ENCODE results near the gene ADGRB3.
"Not testable (repeated sequence)": the region's sequence is repeated elsewhere in the genome, so short reads cannot be mapped to it uniquely, and the experiment has no call there.

The ADGRB3 gene

DNA sequence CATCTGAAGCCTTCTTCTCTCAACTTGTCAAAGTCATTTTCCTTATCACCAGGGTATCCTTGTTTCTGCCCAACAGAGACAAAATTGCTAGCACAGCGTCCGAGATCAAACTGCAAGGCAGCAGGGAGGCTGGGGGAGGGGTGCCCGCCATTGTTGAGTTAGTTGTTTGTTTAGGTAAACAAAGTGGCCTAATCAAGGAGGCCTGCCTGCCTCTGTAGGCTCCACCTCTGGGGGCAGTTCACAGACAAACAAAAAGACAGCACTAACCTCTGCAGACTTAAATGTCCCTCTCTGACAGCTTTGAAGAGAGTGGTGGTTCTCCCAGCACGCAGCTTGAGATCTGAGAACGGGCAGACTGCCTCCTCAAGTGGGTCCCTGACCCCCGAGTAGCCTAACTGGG lies 155.0 kb downstream of the ADGRB3 start:
- not testable (repeated sequence) for DNase-seq (ENCODE audit: low read depth in 2 of 2)

GRCh38 chr6:68814976-68815375 lies 179.9 kb downstream of the ADGRB3 start:
- DNase-seq (ENCODE audit: low read depth in 2 of 2) = not testable (repeated sequence)

GRCh38 chr6:68826501-68826900 lies 191.4 kb downstream of the ADGRB3 start:
- DNase-seq (ENCODE audit: low read depth in 2 of 2) = no peak

DNA sequence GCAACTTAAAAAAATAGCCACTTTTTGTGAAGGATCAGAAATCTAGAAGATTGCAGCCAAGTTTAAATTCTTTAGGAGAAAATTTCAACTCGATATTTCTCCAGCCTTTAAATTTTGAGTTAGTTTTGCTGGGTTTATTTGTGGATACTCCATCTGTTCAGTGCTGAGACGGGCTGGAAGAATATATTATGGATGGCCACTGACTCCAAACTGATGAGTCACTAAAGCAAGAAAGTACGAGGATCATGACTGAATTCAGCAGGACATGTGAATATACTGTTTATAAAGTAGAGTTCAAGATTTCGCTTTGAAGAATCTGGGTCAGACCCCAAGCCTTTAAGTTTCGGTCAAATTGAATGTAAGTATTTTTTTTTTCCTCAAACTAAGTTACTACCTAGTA lies 199.5 kb downstream of the ADGRB3 start:
- no peak for DNase-seq (ENCODE audit: low read depth in 2 of 2)

- DNase-seq (ENCODE audit: low read depth in 2 of 2) = no peak
Measured at GRCh38 chr6:68838571-68838970, 203.5 kb downstream of the ADGRB3 start.

DNA sequence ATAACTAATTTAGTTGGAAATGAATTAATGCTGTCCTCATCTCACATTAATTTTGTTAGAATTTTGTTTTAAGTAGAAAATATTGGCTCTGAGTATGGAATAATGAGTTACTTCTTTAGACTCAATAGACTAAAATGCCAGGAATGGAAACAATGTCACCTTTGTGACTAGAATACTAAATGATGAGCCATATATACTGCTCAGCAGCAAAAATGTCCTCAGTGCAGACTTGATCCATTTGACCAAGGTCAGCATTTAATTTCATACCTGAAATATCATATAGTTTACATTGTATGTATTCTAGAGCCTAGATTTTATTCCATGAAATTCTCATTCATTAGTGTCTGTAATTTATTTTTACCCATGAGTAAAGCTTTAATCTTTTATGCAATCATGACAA lies 217.7 kb downstream of the ADGRB3 start:
- DNase-seq (ENCODE audit: low read depth in 2 of 2) = no peak

DNA sequence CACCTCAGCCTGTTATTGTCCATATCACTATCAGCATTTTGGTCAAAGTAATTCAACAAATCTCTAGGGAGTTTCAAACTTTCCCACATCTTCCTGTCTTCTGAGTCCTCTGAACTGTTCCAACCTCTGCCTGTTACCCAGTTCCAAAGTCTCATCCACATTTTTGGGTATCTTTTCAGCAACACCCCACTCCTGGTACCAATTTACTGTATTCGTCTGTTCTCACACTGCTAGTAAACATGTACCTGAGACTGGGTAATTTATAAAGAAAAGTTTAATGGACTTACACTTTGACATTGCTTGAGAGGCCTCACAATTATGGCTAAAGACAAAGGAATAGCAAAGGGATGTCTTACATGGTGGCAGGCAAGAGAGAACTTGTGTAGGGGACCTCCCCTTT lies 224.2 kb downstream of the ADGRB3 start:
- no peak for DNase-seq (ENCODE audit: low read depth in 2 of 2)

DNA sequence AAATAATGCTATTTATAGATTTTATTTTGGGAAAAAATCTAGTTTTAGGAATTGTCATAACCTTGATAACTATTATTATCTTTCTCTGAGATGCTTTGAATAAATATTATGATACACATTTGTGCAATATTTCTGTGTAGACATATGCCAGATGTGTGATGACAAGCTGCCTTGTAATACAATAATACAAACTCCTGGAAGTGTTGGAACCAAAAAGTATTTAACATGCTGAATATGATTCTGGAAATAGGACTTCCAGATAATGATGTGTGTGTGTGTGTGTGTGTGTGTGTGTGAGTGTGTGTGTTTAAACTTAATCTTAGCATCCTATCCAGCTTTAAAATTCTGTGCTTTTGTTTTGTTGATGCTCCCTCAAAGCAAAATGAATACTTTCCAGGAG lies 233.6 kb downstream of the ADGRB3 start:
- DNase-seq (ENCODE audit: low read depth in 2 of 2) = no peak

DNA sequence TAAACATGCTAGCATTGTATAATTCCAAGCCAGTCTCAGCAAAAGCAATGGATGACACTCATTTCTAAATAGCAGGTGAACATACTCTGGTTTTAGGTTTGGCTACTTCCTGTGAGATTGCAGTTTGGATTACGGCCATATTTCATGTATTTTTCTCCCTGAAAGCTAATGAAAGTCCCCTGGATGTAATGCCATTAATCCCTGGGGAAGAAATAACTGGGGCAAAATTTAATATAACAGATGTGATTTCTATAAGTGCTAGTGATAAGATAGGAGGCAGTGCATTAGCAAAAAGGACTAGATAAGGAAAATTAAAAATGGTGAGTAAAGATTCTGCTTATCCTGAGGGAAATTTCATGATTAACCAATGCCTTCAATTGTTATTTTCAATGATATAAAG lies 238.2 kb downstream of the ADGRB3 start:
- DNase-seq (ENCODE audit: low read depth in 2 of 2) = no peak

DNA sequence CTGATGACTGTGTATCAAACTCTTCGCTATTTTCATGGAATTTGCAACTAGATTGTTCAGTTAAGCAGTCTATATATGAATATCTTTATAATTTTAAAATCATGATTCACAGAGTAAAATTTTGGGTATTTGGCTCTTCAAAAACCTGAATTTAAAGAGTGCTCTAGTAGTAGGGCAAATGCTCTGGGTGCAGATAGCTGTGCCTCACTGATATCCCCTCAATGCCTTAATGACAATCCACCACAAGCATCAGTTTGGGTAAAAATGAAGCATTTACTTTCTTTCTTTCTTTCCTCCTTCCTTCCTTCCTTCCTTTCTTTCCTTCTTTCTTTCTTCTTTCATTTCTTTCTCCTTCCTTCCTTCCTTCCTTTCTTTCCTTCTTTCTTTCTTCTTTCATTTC lies 239.7 kb downstream of the ADGRB3 start:
- no peak for DNase-seq (ENCODE audit: low read depth in 2 of 2)

- no peak for DNase-seq (ENCODE audit: low read depth in 2 of 2)
Measured at GRCh38 chr6:68875403-68875802, 240.3 kb downstream of the ADGRB3 start.

DNA sequence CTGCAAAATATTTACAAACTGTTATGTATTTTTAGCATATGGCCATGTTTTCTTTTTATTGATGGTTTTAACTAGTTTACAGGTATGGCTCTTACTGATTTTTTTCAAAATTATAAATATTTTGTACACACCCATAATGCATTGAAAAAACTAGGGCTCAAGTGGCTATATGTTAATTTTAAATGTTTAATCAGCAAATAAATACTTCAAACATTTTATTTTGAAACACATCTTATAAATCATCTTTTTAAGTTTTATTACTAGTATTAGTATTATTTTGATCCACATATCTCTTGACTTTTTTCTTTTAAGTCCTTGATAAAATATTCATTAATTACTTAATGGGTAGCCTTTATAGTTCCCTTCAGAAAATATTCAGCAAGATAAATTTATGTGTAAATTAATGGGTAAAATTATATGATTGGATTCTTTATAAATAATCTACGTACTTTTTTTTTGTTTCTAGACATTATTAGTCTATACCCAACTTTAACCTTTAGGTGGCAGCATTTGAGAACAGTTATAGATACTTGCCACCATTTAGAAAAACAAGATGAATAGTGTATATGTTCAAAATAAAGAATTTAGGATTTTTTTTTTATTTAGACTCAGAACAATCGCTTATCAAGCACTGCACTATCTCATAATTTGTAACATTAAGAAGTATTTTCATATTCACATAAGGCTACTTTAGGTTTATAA lies 241.9 kb downstream of the ADGRB3 start:
- no peak for DNase-seq (ENCODE audit: low read depth in 2 of 2)

GRCh38 chr6:68880050-68880813 lies 245.2 kb downstream of the ADGRB3 start:
- DNase-seq (ENCODE audit: low read depth in 2 of 2) = no peak

DNA sequence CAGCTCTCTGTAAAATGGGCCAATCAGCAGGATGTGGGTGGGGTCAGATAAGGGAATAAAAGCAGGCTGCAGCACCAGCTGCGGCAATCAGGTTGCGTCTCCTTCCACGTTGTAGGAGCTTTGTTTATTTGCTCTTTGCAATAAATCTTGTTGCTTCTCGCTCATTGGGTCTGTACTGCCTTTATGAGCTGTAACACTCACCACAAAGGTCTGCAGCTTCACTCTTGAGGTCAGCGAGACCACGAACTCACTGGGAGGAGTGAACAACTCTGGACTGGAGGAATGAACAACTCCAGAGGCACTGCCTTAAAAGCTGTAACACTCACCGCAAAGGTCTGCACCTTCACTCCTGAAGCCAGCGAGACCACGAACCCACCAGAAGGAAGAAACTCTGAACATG lies 248.2 kb downstream of the ADGRB3 start:
- not testable (repeated sequence) for DNase-seq (ENCODE audit: low read depth in 2 of 2)

DNA sequence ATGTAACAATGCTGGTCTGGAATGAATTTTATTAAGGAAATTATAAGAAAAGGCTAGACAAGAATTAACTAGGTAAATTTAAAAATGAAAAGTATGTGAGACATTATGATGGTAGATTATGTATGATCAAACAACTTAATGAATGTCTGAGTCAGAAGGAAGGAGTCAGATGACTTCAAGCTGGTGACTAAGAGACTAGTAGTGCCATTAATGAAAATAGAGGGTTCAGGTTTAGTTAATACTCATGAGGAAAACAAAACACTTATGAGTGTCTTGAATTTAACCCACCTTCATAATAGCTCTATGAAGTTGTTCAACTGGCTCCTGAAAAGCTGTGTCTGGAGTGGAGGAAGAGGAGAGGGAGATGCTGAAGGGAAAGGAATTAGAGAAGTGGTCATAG lies 256.3 kb downstream of the ADGRB3 start:
- DNase-seq (ENCODE audit: low read depth in 2 of 2) = no peak

DNA sequence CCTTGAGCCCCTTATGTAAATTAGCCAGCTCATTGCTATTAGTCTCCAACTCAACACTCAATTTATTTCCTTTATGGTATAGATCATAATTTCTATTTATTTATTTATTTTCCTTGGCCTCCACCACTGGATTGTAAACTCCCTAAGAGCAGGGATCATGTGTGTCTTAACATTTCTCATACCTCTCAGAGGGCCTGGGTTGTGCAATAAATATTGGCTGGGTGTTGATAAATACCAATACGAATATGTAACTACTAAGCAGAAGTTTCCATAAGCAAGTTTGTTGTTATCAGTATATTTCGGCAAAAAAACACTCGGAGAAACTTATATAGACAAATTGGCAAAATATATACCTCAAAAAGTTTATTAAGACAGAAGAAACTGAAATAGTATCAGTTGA lies 257.4 kb downstream of the ADGRB3 start:
- no peak for DNase-seq (ENCODE audit: low read depth in 2 of 2)

DNA sequence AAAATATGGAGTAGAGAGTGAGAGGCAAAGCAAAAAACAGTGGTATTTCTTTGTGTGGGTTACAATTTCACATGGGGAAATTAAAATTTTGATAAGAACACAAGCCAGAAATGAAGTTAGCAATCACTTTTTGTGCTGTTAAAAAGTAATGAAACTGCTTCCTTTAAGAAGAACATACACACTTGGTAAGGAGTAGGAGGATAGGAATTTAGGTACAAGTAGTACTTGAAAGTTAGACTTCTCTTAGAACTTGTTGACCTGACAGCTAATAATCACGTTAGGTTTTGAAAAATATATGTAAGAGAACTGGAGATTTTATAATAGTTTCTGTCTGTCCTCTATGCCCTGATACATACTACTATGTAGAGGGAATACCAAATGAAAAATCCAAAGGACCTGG lies 260.8 kb downstream of the ADGRB3 start:
- no peak for DNase-seq (ENCODE audit: low read depth in 2 of 2)

GRCh38 chr6:68901044-68901443 lies 266.0 kb downstream of the ADGRB3 start:
- no peak for DNase-seq (ENCODE audit: low read depth in 2 of 2)

DNA sequence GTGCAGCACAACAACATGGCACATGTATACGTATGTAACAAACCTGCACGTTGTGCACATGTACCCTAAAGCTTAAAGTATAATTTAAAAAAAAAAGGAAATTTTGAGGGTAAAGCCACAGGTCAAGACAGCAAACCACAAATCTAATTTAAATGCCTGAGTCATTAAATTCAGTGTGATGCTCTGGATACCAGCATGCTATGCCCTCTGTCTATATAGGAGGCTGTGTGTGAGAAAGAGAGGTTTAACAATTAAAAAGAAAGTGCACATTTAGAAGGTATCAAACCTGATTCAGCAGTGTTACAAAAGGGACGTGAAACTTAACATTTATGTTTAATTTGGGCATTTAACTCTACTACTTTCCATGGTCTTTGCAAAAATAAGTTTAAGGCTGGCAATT lies 276.3 kb downstream of the ADGRB3 start:
- no peak for DNase-seq (ENCODE audit: low read depth in 2 of 2)

GRCh38 chr6:68911811-68912210 lies 276.7 kb downstream of the ADGRB3 start:
- DNase-seq (ENCODE audit: low read depth in 2 of 2) = no peak

- not testable (repeated sequence) for DNase-seq (ENCODE audit: low read depth in 2 of 2)
Measured at GRCh38 chr6:68912805-68913204, 277.7 kb downstream of the ADGRB3 start.

- no peak for DNase-seq (ENCODE audit: low read depth in 2 of 2)
Measured at GRCh38 chr6:68915586-68915985, 280.5 kb downstream of the ADGRB3 start.

- no peak for DNase-seq (ENCODE audit: low read depth in 2 of 2)
Measured at GRCh38 chr6:68919537-68919936, 284.5 kb downstream of the ADGRB3 start.

Data from stimulated activated CD4-positive, alpha-beta T cell treated with anti-CD3 and anti-CD28 coated beads, Interleukin-4, amount 100 ng/mL, for 48 hours (primary cell).